ENCODE measurements around the gene HSPB6.
A peak's percentile ranks its signal among the peaks of the same experiment; 100 is the strongest.

The HSPB6 gene

GRCh38 chr19:35743640-35744429 lies 13.0 kb downstream of the HSPB6 start:
- Mint-ChIP-seq H3K27ac (no peak overlapping the region), H3K9me3 (no peaks in the 10 kb centered on the region), H3K27me3 (ENCODE audit: low read depth) (no peaks in the 10 kb centered on the region), H3K36me3 (ENCODE audit: low read depth) (peaks cover 4% of the 10 kb centered on the region), H3K4me1 (peaks cover 38% of the 10 kb centered on the region), H3K4me3 (peak overlapping the region; percentile 92 to 96 (median 95))
- TF ChIP-seq CTCF (IDR thresholded peaks at IDR 0.05; ENCODE audit: unreplicated experiment in 3 of 3), result no peak

- Mint-ChIP-seq H3K36me3 (ENCODE audit: low read depth) (peaks cover 8% of the 10 kb centered on the region), H3K27ac (peak within 1 kb of the TSS in 2 of 3 experiments; percentile 33 to 72), H3K4me3 (peak within 1 kb of the TSS; percentile 59 to 92 (median 69)), H3K4me1 (peaks cover 29% of the 10 kb centered on the region), H3K27me3 (ENCODE audit: low read depth) (peaks cover 5% of the 10 kb centered on the region), H3K9me3 (no peaks in the 10 kb centered on the region)
- no peak for TF ChIP-seq CTCF (IDR thresholded peaks at IDR 0.05; ENCODE audit: unreplicated experiment in 3 of 3)
Measured at GRCh38 chr19:35742121-35742724, 14.6 kb downstream of the HSPB6 start, which contains the start of gene IGFLR1. Gene IGFLR1 (minus strand): TSS chr19:35742452. CDS start chr19:35741180, 1,272 bp downstream.

GRCh38 chr19:35741203-35741515 lies 15.7 kb downstream of the HSPB6 start:
- peaks cover 7% of the 10 kb centered on the region for H3K27me3 Mint-ChIP-seq (ENCODE audit: low read depth)

GRCh38 chr19:35740423-35741202 lies 16.2 kb downstream of the HSPB6 start:
- Mint-ChIP-seq H3K9me3 (no peaks in the 10 kb centered on the region), H3K4me1 (peaks cover 20% of the 10 kb centered on the region), H3K4me3 (peak overlapping the region; percentile 81 to 90 (median 87)), H3K36me3 (ENCODE audit: low read depth) (peaks cover 14% of the 10 kb centered on the region), H3K27me3 (ENCODE audit: low read depth) (peaks cover 7% of the 10 kb centered on the region), H3K27ac (peak overlapping the region; percentile 72 to 95 (median 89))
- TF ChIP-seq CTCF (IDR thresholded peaks at IDR 0.05; ENCODE audit: unreplicated experiment in 3 of 3), result peak in 1 of 3 experiments; percentile 21

More at GRCh38 chr19:35741203-35741515, 15.7 kb downstream of the HSPB6 start:
- Mint-ChIP-seq H3K4me1 (peaks cover 25% of the 10 kb centered on the region), H3K4me3 (peak overlapping the region; percentile 81 to 90 (median 87)), H3K27ac (peak overlapping the region; percentile 72 to 95 (median 89)), H3K36me3 (ENCODE audit: low read depth) (peaks cover 14% of the 10 kb centered on the region), H3K9me3 (no peaks in the 10 kb centered on the region)
- no peak for TF ChIP-seq CTCF (IDR thresholded peaks at IDR 0.05; ENCODE audit: unreplicated experiment in 3 of 3)

- peaks cover 7% of the 10 kb centered on the region for H3K27me3 Mint-ChIP-seq (ENCODE audit: low read depth)
- H3K36me3 Mint-ChIP-seq (ENCODE audit: low read depth), result peaks cover 17% of the 10 kb centered on the region
- peaks cover 15% of the 10 kb centered on the region for H3K4me1 Mint-ChIP-seq
- H3K9me3 Mint-ChIP-seq, result no peaks in the 10 kb centered on the region
- H3K4me3 Mint-ChIP-seq, result peak overlapping the region; percentile 81 to 90 (median 87)
- no peak for TF ChIP-seq CTCF (IDR thresholded peaks at IDR 0.05; ENCODE audit: unreplicated experiment in 3 of 3)
- H3K27ac Mint-ChIP-seq, result no peak overlapping the region
Measured at GRCh38 chr19:35740108-35740422, 16.8 kb downstream of the HSPB6 start.

All from nephron (organoid).